Body of pancreas (tissue), 4 donors: ENCODE measurements around the gene DOK5. TPM values are rescaled to one million over a fixed set of nuclear protein-coding genes. Genes with fewer than 3 reads are reported as not detected.
A peak's percentile ranks its signal among the peaks of the same experiment; 100 is the strongest.
"Not testable (repeated sequence)": the region's sequence is repeated elsewhere in the genome, so short reads cannot be mapped to it uniquely, and the experiment has no call there.

Source experiments
- ATAC-seq: fragments of 150-250 bp; one replicate; pipeline ENCODE4 v1.9.1; 2016
- DNase-seq, 4 donors: peaks; one replicate each; pipeline ENCODE4 v3.0.0-alpha.2; 2019
- H3K27ac ChIP-seq, 4 donors: fragments of 200-600 bp; sonication (generic); 1 replicate in 3 of 4; 2 replicates in 1 of 4; pipeline versions ENCODE4 v1.5.1 to v1.6.1; 2016 to 2019; ENCODE audit warnings: mild to moderate bottlenecking in 1 of 4, mixed read lengths in 1 of 4, moderate library complexity in 1 of 4
- H3K27me3 ChIP-seq, 2 donors: fragments of 200-600 bp; sonication (generic); one replicate each; pipeline ENCODE4 v1.6.0; 2016; ENCODE audit warnings: mild to moderate bottlenecking in 1 of 2
- H3K36me3 ChIP-seq, 2 donors: fragments of 200-600 bp; sonication (generic); replicated peaks in 1 of 2; 2 replicates each; pipeline ENCODE4 v1.5.1; 2016; ENCODE audit warnings: low read depth in 2 of 2; ENCODE audit not compliant: insufficient read depth in 1 of 2
- H3K4me1 ChIP-seq: fragments of 200-600 bp; sonication (generic); one replicate; pipeline ENCODE4 v1.6.0; 2016
- H3K4me3 ChIP-seq, 2 donors: fragments of 200-600 bp; sonication (generic); 1 replicate in 1 of 2; 2 replicates in 1 of 2; pipeline ENCODE4 v1.5.1; 2016 to 2019
- H3K9me3 ChIP-seq, 3 donors: fragments of 200-600 bp; sonication (generic); 1 replicate in 2 of 3; 2 replicates in 1 of 3; pipeline ENCODE4 v1.5.1; 2016
- POLR2A ChIP-seq, 3 donors: fragments of 450-650 bp; IDR thresholded peaks; one replicate each; pipeline ENCODE4 v1.6.1; 2016; ENCODE audit warnings: antibody characterized with exemption in 3 of 3, mild to moderate bottlenecking in 2 of 3
- WGBS, 2 donors: methylation state at CpG; one replicate each; pipeline ENCODE4 v1.1.5; 2017; 5-methylcytosine and 5-hydroxymethylcytosine counted together
- intact Hi-C: fragments of 100-400 bp; cut with DNase I; formaldehyde crosslinking; loops from one replicate; pipeline ENCODE4 v1.15.1; 2023
- total RNA-seq, 2 donors: library from RNA; depleted of rRNA; stranded (reverse); fragments of >200 nt; gene quantifications; one replicate each; pipeline ENCODE4 v1.1.0, GENCODE V29; 2016
- TF ChIP-seq, protein P1 (sequence below), 7 experiments: fragments of 450-650 bp in 4 of 7; fragments of 200-600 bp in 3 of 7; sonication (generic) in 3 of 7; IDR thresholded peaks; one replicate each; pipeline ENCODE4 v1.5.1; 2016 to 2019; ENCODE audit warnings: antibody characterized with exemption in 7 of 7

The DOK5 gene
- total RNA-seq, 2 donors from 2014 or later = 1.3 TPM; not detected in 1

DNA sequence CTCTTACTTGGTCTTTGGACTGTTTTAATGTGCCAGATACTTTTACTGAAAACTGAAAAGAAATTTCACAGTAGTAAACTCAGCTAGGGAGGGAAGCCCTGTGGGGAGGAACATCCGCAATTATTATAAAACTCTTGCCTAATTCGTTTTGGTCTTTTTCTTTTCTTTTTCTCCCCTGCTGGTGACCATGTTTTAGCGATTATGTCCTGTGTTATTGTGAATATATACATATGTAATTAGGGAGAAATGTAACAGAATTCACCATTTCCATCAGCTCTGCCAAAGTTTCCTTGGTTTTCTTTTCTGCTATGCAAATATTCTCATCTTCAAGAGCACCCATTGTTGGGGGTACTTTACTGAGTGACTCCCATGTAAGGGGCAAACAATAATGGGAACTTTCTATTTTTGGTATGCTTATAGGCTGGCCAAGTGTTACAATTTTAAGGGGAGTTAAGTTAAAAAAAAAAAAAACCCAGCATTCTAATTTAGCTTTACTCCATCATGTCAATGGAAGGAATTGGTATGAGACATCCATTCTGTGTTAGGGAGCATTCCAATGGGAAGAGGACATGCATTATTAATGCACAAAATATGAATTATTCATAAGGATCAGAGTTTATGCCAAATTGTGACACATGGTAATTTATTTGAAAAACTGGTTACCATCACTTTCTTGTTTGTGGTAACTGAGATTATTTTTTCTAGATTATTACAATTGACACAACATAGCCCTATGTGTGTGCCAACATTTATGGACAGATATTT, 2.0 kb downstream of the DOK5 start:
- Histone ChIP-seq H3K9me3 (no peaks in the 10 kb centered on the region), H3K36me3 (no peaks in the 10 kb centered on the region), H3K4me3 (no peak overlapping the region), H3K4me1 (peaks cover 16% of the 10 kb centered on the region), H3K27me3 (peaks cover 0 to 26% of the 10 kb centered on the region in 2 donors), H3K27ac (no peak overlapping the region)
- TF ChIP-seq, protein P1, sequence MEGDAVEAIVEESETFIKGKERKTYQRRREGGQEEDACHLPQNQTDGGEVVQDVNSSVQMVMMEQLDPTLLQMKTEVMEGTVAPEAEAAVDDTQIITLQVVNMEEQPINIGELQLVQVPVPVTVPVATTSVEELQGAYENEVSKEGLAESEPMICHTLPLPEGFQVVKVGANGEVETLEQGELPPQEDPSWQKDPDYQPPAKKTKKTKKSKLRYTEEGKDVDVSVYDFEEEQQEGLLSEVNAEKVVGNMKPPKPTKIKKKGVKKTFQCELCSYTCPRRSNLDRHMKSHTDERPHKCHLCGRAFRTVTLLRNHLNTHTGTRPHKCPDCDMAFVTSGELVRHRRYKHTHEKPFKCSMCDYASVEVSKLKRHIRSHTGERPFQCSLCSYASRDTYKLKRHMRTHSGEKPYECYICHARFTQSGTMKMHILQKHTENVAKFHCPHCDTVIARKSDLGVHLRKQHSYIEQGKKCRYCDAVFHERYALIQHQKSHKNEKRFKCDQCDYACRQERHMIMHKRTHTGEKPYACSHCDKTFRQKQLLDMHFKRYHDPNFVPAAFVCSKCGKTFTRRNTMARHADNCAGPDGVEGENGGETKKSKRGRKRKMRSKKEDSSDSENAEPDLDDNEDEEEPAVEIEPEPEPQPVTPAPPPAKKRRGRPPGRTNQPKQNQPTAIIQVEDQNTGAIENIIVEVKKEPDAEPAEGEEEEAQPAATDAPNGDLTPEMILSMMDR (IDR thresholded peaks at IDR 0.05) = no peak
- TF ChIP-seq POLR2A (IDR thresholded peaks at IDR 0.05) = no peak
- no peak for DNase-seq
- WGBS, 2 donors = 21 to 30% methylated on average over 3 of the region's 3 CpGs
- ATAC-seq = no peak
- intact Hi-C loops = no loop called here

- ATAC-seq = no peak
- no peak overlapping the region for H3K4me3 ChIP-seq
- TF ChIP-seq POLR2A (IDR thresholded peaks at IDR 0.05) = no peak
- TF ChIP-seq, protein P1 (IDR thresholded peaks at IDR 0.05) = peak in 5 of 7 experiments; percentile 7 to 23 (median 18)
- 25 to 32% methylated on average over 9 of the region's 9 CpGs for WGBS, 2 donors
- intact Hi-C loops = no loop called here
- no peak for DNase-seq
- H3K9me3 ChIP-seq = no peaks in the 10 kb centered on the region
- H3K27ac ChIP-seq = no peak overlapping the region
- H3K27me3 ChIP-seq = peaks cover 0 to 26% of the 10 kb centered on the region in 2 donors
- no peaks in the 10 kb centered on the region for H3K36me3 ChIP-seq
- H3K4me1 ChIP-seq = peaks cover 16% of the 10 kb centered on the region
These were observed 3.9 kb downstream of the DOK5 start for GRCh38 chr20:54479138-54479906.

- Histone ChIP-seq H3K27me3 (peaks cover 0 to 26% of the 10 kb centered on the region in 2 donors), H3K4me1 (peaks cover 16% of the 10 kb centered on the region)
- intact Hi-C loops, H3K9me3 ChIP-seq, ATAC-seq, H3K36me3 ChIP-seq, H3K27ac ChIP-seq, H3K4me3 ChIP-seq, DNase-seq: not testable (repeated sequence)
- WGBS, 2 donors = 70% methylated on average over 7 of the region's 7 CpGs
These were observed 4.5 kb downstream of the DOK5 start for GRCh38 chr20:54479937-54480336.

DNA sequence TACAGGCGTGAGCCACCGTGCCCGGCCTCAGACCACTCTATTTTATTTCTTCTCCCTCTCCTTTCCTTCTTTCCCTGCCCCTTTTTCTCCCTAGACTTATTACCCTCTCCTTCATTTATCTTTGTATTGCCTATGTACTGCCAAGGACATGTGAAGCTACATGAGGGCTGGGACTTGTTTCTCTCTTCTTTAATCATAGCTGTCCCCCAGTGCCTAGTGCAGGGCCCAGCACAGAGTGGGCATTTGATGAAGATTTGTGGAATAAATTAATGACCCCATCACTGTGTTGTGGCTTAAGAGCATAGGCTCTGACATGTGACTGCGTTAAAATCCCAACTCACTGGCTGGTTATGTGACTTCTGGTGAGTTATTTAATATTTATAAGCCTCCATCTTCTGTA, 6.0 kb downstream of the DOK5 start:
- Histone ChIP-seq H3K27me3 (peaks cover 0 to 15% of the 10 kb centered on the region in 2 donors), H3K4me1 (peaks cover 2% of the 10 kb centered on the region), H3K9me3 (no peaks in the 10 kb centered on the region), H3K27ac (no peak overlapping the region), H3K36me3 (no peaks in the 10 kb centered on the region), H3K4me3 (no peak overlapping the region)
- intact Hi-C loops = no loop called here
- ATAC-seq = no peak
- TF ChIP-seq POLR2A (IDR thresholded peaks at IDR 0.05) = no peak
- TF ChIP-seq, protein P1 (IDR thresholded peaks at IDR 0.05) = no peak
- DNase-seq = no peak
- whole genome bisulfite sequencing, 2 donors = 72 to 93% methylated on average over 4 of the region's 4 CpGs

DNA sequence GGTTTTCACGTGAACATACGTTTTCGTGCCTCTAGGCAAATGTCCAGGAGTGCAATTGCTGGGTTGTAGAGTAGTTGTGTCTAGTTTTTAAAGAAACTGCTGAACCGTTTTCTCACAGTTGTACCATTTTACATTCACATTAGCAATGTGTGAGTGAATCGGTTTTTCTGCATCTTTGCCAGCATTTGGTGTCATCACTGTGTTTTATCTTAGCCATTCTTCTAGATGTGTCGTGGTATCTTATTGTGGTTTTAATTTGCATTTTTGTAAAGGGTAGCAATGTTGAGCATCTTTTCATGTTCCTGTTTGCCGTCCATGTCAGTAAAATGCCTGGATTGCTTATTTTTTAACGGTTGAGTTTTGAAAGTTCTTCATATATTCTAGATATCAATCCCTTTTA, 10.2 kb downstream of the DOK5 start:
- TF ChIP-seq POLR2A (IDR thresholded peaks at IDR 0.05) = no peak
- TF ChIP-seq, protein P1 (IDR thresholded peaks at IDR 0.05) = no peak
- no peak overlapping the region for H3K4me3 ChIP-seq
- ATAC-seq = no peak
- intact Hi-C loops = no loop called here
- no peaks in the 10 kb centered on the region for H3K27me3 ChIP-seq
- WGBS, 2 donors = 77 to 78% methylated on average over 8 of the region's 8 CpGs
- DNase-seq = no peak
- H3K27ac ChIP-seq = no peak overlapping the region
- no peaks in the 10 kb centered on the region for H3K36me3 ChIP-seq
- no peaks in the 10 kb centered on the region for H3K4me1 ChIP-seq
- H3K9me3 ChIP-seq = no peaks in the 10 kb centered on the region
